ENCODE measurements around the gene MXRA8.

MXRA8 gene

GRCh38 chr1:1338278-1338677 lies 20.1 kb downstream of the MXRA8 start:
- no peaks in the 10 kb centered on the region for H3K4me1 ChIP-seq (ENCODE audit: control insufficient read depth, insufficient read depth, low read length)
- no peaks in the 10 kb centered on the region for H3K27me3 ChIP-seq (ENCODE audit: control insufficient read depth, insufficient read depth, low read length)
- H3K4me3 ChIP-seq (ENCODE audit: low read depth, low read length): no peak overlapping the region
- no peak overlapping the region for H3K9ac ChIP-seq (ENCODE audit: low read depth, low read length)
- no peaks in the 10 kb centered on the region for H3K9me3 ChIP-seq (ENCODE audit: control insufficient read depth, insufficient read depth, low read length)
- no peak overlapping the region for H3K27ac ChIP-seq (ENCODE audit: low read depth, low read length)
- peaks cover 33% of the 10 kb centered on the region for H3K36me3 ChIP-seq (ENCODE audit: control insufficient read depth, insufficient read depth, low read length)

- Histone ChIP-seq H3K27ac (ENCODE audit: low read depth, low read length) (no peak overlapping the region), H3K27me3 (ENCODE audit: control insufficient read depth, insufficient read depth, low read length) (no peaks in the 10 kb centered on the region), H3K36me3 (ENCODE audit: control insufficient read depth, insufficient read depth, low read length) (peaks cover 33% of the 10 kb centered on the region), H3K4me3 (ENCODE audit: low read depth, low read length) (no peak overlapping the region), H3K9ac (ENCODE audit: low read depth, low read length) (no peak overlapping the region), H3K9me3 (ENCODE audit: control insufficient read depth, insufficient read depth, low read length) (no peaks in the 10 kb centered on the region), H3K4me1 (ENCODE audit: control insufficient read depth, insufficient read depth, low read length) (no peaks in the 10 kb centered on the region)
Measured at GRCh38 chr1:1337793-1338147, 20.6 kb downstream of the MXRA8 start.

- no peaks in the 10 kb centered on the region for H3K9me3 ChIP-seq (ENCODE audit: control insufficient read depth, insufficient read depth, low read length)
- H3K4me1 ChIP-seq (ENCODE audit: control insufficient read depth, insufficient read depth, low read length): no peaks in the 10 kb centered on the region
- no peak overlapping the region for H3K9ac ChIP-seq (ENCODE audit: low read depth, low read length)
- H3K27ac ChIP-seq (ENCODE audit: low read depth, low read length): no peak overlapping the region
- peaks cover 33% of the 10 kb centered on the region for H3K36me3 ChIP-seq (ENCODE audit: control insufficient read depth, insufficient read depth, low read length)
- H3K27me3 ChIP-seq (ENCODE audit: control insufficient read depth, insufficient read depth, low read length): no peaks in the 10 kb centered on the region
- no peak overlapping the region for H3K4me3 ChIP-seq (ENCODE audit: low read depth, low read length)
Measured at GRCh38 chr1:1336931-1337792, 21.2 kb downstream of the MXRA8 start.

- Histone ChIP-seq H3K4me1 (ENCODE audit: control insufficient read depth, insufficient read depth, low read length) (no peaks in the 10 kb centered on the region), H3K27ac (ENCODE audit: low read depth, low read length) (no peak overlapping the region)
Measured at GRCh38 chr1:1336446-1336845, 21.9 kb downstream of the MXRA8 start.

GRCh38 chr1:1335792-1336248 lies 22.5 kb downstream of the MXRA8 start:
- Histone ChIP-seq H3K9me3 (ENCODE audit: control insufficient read depth, insufficient read depth, low read length) (no peaks in the 10 kb centered on the region), H3K4me3 (ENCODE audit: low read depth, low read length) (no peak overlapping the region), H3K9ac (ENCODE audit: low read depth, low read length) (no peak overlapping the region), H3K4me1 (ENCODE audit: control insufficient read depth, insufficient read depth, low read length) (no peaks in the 10 kb centered on the region), H3K27me3 (ENCODE audit: control insufficient read depth, insufficient read depth, low read length) (no peaks in the 10 kb centered on the region), H3K36me3 (ENCODE audit: control insufficient read depth, insufficient read depth, low read length) (peaks cover 25% of the 10 kb centered on the region), H3K27ac (ENCODE audit: low read depth, low read length) (no peak overlapping the region)

More at GRCh38 chr1:1336446-1336845, 21.9 kb downstream of the MXRA8 start:
- peaks cover 31% of the 10 kb centered on the region for H3K36me3 ChIP-seq (ENCODE audit: control insufficient read depth, insufficient read depth, low read length)
- no peaks in the 10 kb centered on the region for H3K9me3 ChIP-seq (ENCODE audit: control insufficient read depth, insufficient read depth, low read length)
- no peak overlapping the region for H3K4me3 ChIP-seq (ENCODE audit: low read depth, low read length)
- no peaks in the 10 kb centered on the region for H3K27me3 ChIP-seq (ENCODE audit: control insufficient read depth, insufficient read depth, low read length)
- H3K9ac ChIP-seq (ENCODE audit: low read depth, low read length): no peak overlapping the region

GRCh38 chr1:1335283-1335682 lies 23.1 kb downstream of the MXRA8 start:
- Histone ChIP-seq H3K9ac (ENCODE audit: low read depth, low read length) (no peak overlapping the region), H3K9me3 (ENCODE audit: control insufficient read depth, insufficient read depth, low read length) (no peaks in the 10 kb centered on the region), H3K27me3 (ENCODE audit: control insufficient read depth, insufficient read depth, low read length) (no peaks in the 10 kb centered on the region), H3K4me1 (ENCODE audit: control insufficient read depth, insufficient read depth, low read length) (no peaks in the 10 kb centered on the region), H3K27ac (ENCODE audit: low read depth, low read length) (no peak overlapping the region), H3K36me3 (ENCODE audit: control insufficient read depth, insufficient read depth, low read length) (peaks cover 19% of the 10 kb centered on the region), H3K4me3 (ENCODE audit: low read depth, low read length) (no peak overlapping the region)

GRCh38 chr1:1334835-1335234 lies 23.5 kb downstream of the MXRA8 start:
- H3K4me1 ChIP-seq (ENCODE audit: control insufficient read depth, insufficient read depth, low read length): no peaks in the 10 kb centered on the region
- H3K9me3 ChIP-seq (ENCODE audit: control insufficient read depth, insufficient read depth, low read length): no peaks in the 10 kb centered on the region
- no peak overlapping the region for H3K4me3 ChIP-seq (ENCODE audit: low read depth, low read length)
- no peak overlapping the region for H3K27ac ChIP-seq (ENCODE audit: low read depth, low read length)
- no peak overlapping the region for H3K9ac ChIP-seq (ENCODE audit: low read depth, low read length)
- peaks cover 15% of the 10 kb centered on the region for H3K36me3 ChIP-seq (ENCODE audit: control insufficient read depth, insufficient read depth, low read length)
- no peaks in the 10 kb centered on the region for H3K27me3 ChIP-seq (ENCODE audit: control insufficient read depth, insufficient read depth, low read length)

- peaks cover 8% of the 10 kb centered on the region for H3K36me3 ChIP-seq (ENCODE audit: control insufficient read depth, insufficient read depth, low read length)
- H3K27ac ChIP-seq (ENCODE audit: low read depth, low read length): no peak overlapping the region
- H3K9me3 ChIP-seq (ENCODE audit: control insufficient read depth, insufficient read depth, low read length): no peaks in the 10 kb centered on the region
- no peaks in the 10 kb centered on the region for H3K4me1 ChIP-seq (ENCODE audit: control insufficient read depth, insufficient read depth, low read length)
- H3K9ac ChIP-seq (ENCODE audit: low read depth, low read length): no peak overlapping the region
- H3K27me3 ChIP-seq (ENCODE audit: control insufficient read depth, insufficient read depth, low read length): no peaks in the 10 kb centered on the region
- no peak overlapping the region for H3K4me3 ChIP-seq (ENCODE audit: low read depth, low read length)
Measured at GRCh38 chr1:1333551-1334241, 24.7 kb downstream of the MXRA8 start.

- Histone ChIP-seq H3K4me3 (ENCODE audit: low read depth, low read length) (no peak overlapping the region), H3K9me3 (ENCODE audit: control insufficient read depth, insufficient read depth, low read length) (no peaks in the 10 kb centered on the region), H3K4me1 (ENCODE audit: control insufficient read depth, insufficient read depth, low read length) (no peaks in the 10 kb centered on the region), H3K36me3 (ENCODE audit: control insufficient read depth, insufficient read depth, low read length) (peaks cover 3% of the 10 kb centered on the region), H3K27me3 (ENCODE audit: control insufficient read depth, insufficient read depth, low read length) (no peaks in the 10 kb centered on the region), H3K9ac (ENCODE audit: low read depth, low read length) (no peak overlapping the region), H3K27ac (ENCODE audit: low read depth, low read length) (no peak overlapping the region)
Measured at GRCh38 chr1:1332774-1333480, 25.4 kb downstream of the MXRA8 start.

GRCh38 chr1:1332031-1332755 lies 26.2 kb downstream of the MXRA8 start:
- Histone ChIP-seq H3K27ac (ENCODE audit: low read depth, low read length) (no peak overlapping the region), H3K27me3 (ENCODE audit: control insufficient read depth, insufficient read depth, low read length) (no peaks in the 10 kb centered on the region), H3K4me1 (ENCODE audit: control insufficient read depth, insufficient read depth, low read length) (no peaks in the 10 kb centered on the region), H3K9me3 (ENCODE audit: control insufficient read depth, insufficient read depth, low read length) (no peaks in the 10 kb centered on the region), H3K9ac (ENCODE audit: low read depth, low read length) (no peak overlapping the region), H3K36me3 (ENCODE audit: control insufficient read depth, insufficient read depth, low read length) (peaks cover 3% of the 10 kb centered on the region; the same call in 1 of the 2 replicates), H3K4me3 (ENCODE audit: low read depth, low read length) (no peak overlapping the region)
